ENCODE data around the gene SYT1. TPM values are rescaled to one million over a fixed set of nuclear protein-coding genes. Genes with fewer than 3 reads are reported as not detected.

Gene SYT1
- total RNA-seq, 4 donors from 2014 or later = 1.4 to 4.1 (median 1.8) TPM

DNA sequence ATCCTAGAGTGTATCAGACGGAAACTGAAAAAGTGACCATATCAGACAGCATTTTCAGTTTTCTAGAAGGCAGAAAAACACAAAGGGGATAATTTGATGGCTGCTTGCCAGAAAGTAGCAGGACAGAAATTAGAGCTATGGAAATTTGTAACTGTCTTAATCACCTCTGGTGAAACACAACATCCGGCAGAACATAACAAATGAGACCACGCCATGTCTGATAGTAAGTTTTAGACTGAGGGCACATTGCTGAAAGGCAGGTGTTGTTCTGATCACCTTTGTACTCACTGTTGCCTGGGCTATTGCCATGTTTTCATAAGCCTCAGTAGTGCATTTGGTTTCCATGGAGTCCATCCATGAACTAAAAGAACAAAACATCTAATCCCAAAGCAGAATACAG lies 535.9 kb downstream of the SYT1 start:
- Histone ChIP-seq H3K9me3 (no peaks in the 10 kb centered on the region), H3K36me3 (no peaks in the 10 kb centered on the region), H3K27ac (no peak overlapping the region), H3K27me3 (no peaks in the 10 kb centered on the region), H3K4me3 (no peak overlapping the region), H3K4me1 (no peaks in the 10 kb centered on the region)
- no peak for TF ChIP-seq POLR2A (IDR thresholded peaks at IDR 0.05)
- TF ChIP-seq, protein P1, sequence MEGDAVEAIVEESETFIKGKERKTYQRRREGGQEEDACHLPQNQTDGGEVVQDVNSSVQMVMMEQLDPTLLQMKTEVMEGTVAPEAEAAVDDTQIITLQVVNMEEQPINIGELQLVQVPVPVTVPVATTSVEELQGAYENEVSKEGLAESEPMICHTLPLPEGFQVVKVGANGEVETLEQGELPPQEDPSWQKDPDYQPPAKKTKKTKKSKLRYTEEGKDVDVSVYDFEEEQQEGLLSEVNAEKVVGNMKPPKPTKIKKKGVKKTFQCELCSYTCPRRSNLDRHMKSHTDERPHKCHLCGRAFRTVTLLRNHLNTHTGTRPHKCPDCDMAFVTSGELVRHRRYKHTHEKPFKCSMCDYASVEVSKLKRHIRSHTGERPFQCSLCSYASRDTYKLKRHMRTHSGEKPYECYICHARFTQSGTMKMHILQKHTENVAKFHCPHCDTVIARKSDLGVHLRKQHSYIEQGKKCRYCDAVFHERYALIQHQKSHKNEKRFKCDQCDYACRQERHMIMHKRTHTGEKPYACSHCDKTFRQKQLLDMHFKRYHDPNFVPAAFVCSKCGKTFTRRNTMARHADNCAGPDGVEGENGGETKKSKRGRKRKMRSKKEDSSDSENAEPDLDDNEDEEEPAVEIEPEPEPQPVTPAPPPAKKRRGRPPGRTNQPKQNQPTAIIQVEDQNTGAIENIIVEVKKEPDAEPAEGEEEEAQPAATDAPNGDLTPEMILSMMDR (IDR thresholded peaks at IDR 0.05) = no peak
- no peak for DNase-seq

DNA sequence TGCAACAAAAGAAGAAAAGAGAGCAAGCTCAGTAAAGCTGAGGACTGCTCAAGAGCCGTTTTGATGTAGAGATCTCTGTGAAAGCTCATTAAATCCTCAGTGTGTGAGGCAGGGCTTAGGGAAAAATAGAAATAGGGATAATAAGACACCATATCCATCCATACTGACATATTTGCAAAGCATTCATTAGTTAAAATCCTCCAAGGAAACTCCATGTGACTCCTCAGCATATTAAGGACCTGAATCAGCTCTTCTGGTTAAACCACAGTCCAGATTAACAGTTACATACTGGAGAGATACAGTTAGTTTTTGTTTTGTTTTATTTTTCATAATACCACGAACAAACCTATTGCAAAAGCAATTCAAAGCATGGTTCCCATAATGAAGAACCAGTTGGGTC lies 538.0 kb downstream of the SYT1 start:
- H3K36me3 ChIP-seq = no peaks in the 10 kb centered on the region
- H3K9me3 ChIP-seq = no peaks in the 10 kb centered on the region
- no peak for DNase-seq
- no peak overlapping the region for H3K4me3 ChIP-seq
- no peak overlapping the region for H3K27ac ChIP-seq
- no peaks in the 10 kb centered on the region for H3K27me3 ChIP-seq
- TF ChIP-seq POLR2A (IDR thresholded peaks at IDR 0.05) = no peak
- TF ChIP-seq, protein P1 (IDR thresholded peaks at IDR 0.05) = no peak
- H3K4me1 ChIP-seq = no peaks in the 10 kb centered on the region

DNA sequence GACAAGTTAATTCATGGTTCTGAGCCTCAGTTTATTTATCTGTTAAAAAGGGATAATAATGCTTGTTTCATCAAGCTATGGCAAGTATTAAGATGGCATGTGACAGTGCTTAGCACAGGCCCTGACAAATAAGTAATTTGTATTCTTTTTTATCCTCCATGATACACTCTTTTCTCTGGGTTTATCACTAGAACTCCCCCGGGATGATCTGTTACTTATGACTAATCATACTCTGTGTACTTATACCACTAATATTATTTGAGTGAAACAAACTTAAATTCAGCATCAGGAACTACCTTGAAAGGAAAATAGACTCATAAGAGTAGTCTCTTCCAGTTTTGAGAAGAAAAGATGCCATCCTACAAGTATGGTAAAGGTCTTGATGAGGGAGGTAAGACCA lies 542.4 kb downstream of the SYT1 start:
- Histone ChIP-seq H3K4me3 (no peak overlapping the region), H3K27me3 (no peaks in the 10 kb centered on the region), H3K36me3 (no peaks in the 10 kb centered on the region), H3K27ac (no peak overlapping the region), H3K4me1 (peaks cover 0 to 18% (median 0%) of the 10 kb centered on the region in 4 donors), H3K9me3 (no peaks in the 10 kb centered on the region)
- TF ChIP-seq POLR2A (IDR thresholded peaks at IDR 0.05) = no peak
- TF ChIP-seq, protein P1 (IDR thresholded peaks at IDR 0.05) = no peak
- DNase-seq = no peak

DNA sequence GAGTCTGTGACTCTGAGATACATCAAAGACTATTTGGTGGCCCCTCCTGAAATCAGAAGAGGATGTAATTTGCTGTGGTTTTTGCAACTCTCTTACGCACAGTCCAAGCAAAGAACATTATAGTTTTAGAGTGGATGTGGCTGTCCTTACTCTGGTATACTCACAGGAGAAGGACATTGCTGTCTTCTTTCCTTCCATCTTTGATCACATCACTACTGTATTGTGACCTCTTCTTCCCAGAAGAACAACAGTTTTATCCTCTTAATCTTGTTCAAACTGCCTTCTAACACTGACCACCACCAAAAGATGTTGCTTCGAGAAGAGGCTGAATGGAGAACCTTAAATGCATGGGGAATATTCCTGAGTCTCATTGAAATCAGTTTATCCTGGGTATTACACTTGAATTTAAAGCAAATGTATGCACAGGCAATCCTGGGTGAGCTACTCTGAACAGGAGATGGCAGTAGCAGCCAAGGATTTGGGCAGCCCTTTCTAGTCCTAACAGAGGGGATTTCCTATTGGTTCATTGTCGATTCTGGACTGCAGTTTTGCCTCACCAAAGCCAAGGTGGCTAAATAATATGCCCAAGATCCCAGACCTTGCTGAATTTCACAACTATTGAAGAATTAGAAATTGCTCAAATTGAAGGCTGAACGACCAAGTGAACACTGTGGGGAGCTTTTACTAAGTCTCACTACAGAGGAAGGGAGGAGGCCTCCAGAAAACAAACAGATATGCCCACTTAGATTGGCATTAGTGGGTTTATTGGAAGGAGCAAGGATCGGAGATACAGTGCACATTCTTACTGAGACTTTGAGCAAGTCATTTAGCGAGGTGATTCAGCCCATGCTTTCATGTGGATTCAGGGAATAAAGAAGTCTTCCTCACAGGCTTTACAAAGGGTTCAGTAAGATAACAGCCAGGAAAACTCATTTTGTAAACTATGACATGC lies 543.4 kb downstream of the SYT1 start:
- peak in 1 of 3 donors; percentile 76 for DNase-seq
- Histone ChIP-seq H3K36me3 (no peaks in the 10 kb centered on the region), H3K4me3 (no peak overlapping the region), H3K27me3 (no peaks in the 10 kb centered on the region), H3K27ac (no peak overlapping the region), H3K9me3 (no peaks in the 10 kb centered on the region), H3K4me1 (peaks cover 0 to 19% (median 0%) of the 10 kb centered on the region in 4 donors)
- TF ChIP-seq, protein P1 (IDR thresholded peaks at IDR 0.05) = peak in 4 of 6 experiments; percentile 48 to 87 (median 81)
- no peak for TF ChIP-seq POLR2A (IDR thresholded peaks at IDR 0.05)

DNA sequence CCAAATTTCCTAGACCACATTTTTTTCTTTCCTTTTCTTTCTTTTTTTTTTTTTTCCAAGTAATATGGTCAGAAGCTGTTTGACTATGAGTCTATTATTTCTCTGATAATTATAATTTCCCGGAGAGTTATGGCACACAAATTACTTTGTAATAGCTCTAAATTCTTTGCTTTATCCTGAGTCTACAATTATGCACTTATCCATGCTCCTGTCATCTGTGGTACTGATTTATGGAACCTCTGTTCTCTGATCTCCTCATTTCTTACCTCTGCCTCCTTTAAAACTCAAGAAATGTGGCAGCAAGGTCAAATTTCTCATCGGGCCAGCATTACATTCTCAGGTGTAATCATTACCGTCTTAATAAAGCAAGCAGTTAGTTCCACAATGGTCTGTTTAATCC lies 544.1 kb downstream of the SYT1 start:
- no peaks in the 10 kb centered on the region for H3K36me3 ChIP-seq
- no peak overlapping the region for H3K4me3 ChIP-seq
- peaks cover 0 to 24% (median 0%) of the 10 kb centered on the region in 4 donors for H3K4me1 ChIP-seq
- no peak for DNase-seq
- H3K9me3 ChIP-seq = no peaks in the 10 kb centered on the region
- TF ChIP-seq POLR2A (IDR thresholded peaks at IDR 0.05) = no peak
- TF ChIP-seq, protein P1 (IDR thresholded peaks at IDR 0.05) = no peak
- H3K27ac ChIP-seq = no peak overlapping the region
- H3K27me3 ChIP-seq = no peaks in the 10 kb centered on the region

Data from Peyer's patch (tissue), 4 donors.